Astrocyte (in vitro differentiated cells and primary cell): ENCODE data around the gene NCOR2. TPM values are rescaled to one million over a fixed set of nuclear protein-coding genes. Genes with fewer than 3 reads are reported as not detected.

Experiments
- DNase-seq: peaks from one replicate; pipeline ENCODE4 v3.0.0-alpha.2; 2010; ENCODE audit warnings: low read depth
- FAIRE-seq: peaks from 2 replicates; lab custom pipeline; 2011; peaks lifted over from hg19 to GRCh38; lab: Jason Lieb, UNC
- H2AFZ ChIP-seq: 2 replicates; pipeline ENCODE4 v1.6.0; 2012; ENCODE audit warnings: low read depth, low read length, inconsistent platforms
- H3K27ac ChIP-seq: 2 replicates; pipeline ENCODE4 v1.5.1; 2011; ENCODE audit warnings: low read depth, low read length, inconsistent platforms
- H3K27me3 ChIP-seq: 2 replicates; pipeline ENCODE4 v1.6.0; 2011; ENCODE audit warnings: low read length, inconsistent platforms; ENCODE audit not compliant: insufficient read depth
- H3K36me3 ChIP-seq: 2 replicates; pipeline ENCODE4 v1.5.1; 2011; ENCODE audit warnings: low read length, inconsistent platforms; ENCODE audit not compliant: insufficient read depth
- H3K4me1 ChIP-seq: 2 replicates; pipeline ENCODE4 v1.5.1; 2011; ENCODE audit warnings: low read length, inconsistent platforms; ENCODE audit not compliant: insufficient read depth
- H3K4me2 ChIP-seq: 2 replicates; pipeline ENCODE4 v1.6.0; 2012; ENCODE audit warnings: low read length, inconsistent platforms
- H3K4me3 ChIP-seq: 2 replicates; pipeline ENCODE4 v1.5.1; 2011; ENCODE audit warnings: low read depth, mild to moderate bottlenecking, low read length, inconsistent platforms; ENCODE audit not compliant: insufficient read depth
- H3K79me2 ChIP-seq: 2 replicates; pipeline ENCODE4 v1.6.0; 2012; ENCODE audit warnings: mild to moderate bottlenecking, low read length, inconsistent platforms; ENCODE audit not compliant: insufficient read depth
- H3K9ac ChIP-seq: 2 replicates; pipeline ENCODE4 v1.6.0; 2012; ENCODE audit warnings: mild to moderate bottlenecking, low read length, inconsistent platforms
- H3K9me3 ChIP-seq: 2 replicates; pipeline ENCODE4 v1.5.1; 2012; ENCODE audit warnings: low read depth, mild to moderate bottlenecking, low read length, inconsistent platforms; ENCODE audit not compliant: insufficient read depth
- H4K20me1 ChIP-seq: 2 replicates; pipeline ENCODE4 v1.6.0; 2012; ENCODE audit warnings: low read length, inconsistent platforms; ENCODE audit not compliant: insufficient read depth
- H3K27ac Mint-ChIP-seq: one replicate; pipeline ENCODE4 v1.8.0; 2021; ENCODE audit warnings: mild to moderate bottlenecking, mixed read lengths; ENCODE audit not compliant: unreplicated experiment
- H3K27me3 Mint-ChIP-seq: one replicate; pipeline ENCODE4 v1.8.0; 2021; ENCODE audit warnings: low read depth, mixed read lengths; ENCODE audit not compliant: unreplicated experiment
- H3K36me3 Mint-ChIP-seq: one replicate; pipeline ENCODE4 v1.8.0; 2021; ENCODE audit warnings: low read depth, mixed read lengths; ENCODE audit not compliant: unreplicated experiment
- H3K4me1 Mint-ChIP-seq: one replicate; pipeline ENCODE4 v1.8.0; 2021; ENCODE audit warnings: low read depth, mixed read lengths; ENCODE audit not compliant: unreplicated experiment
- H3K4me3 Mint-ChIP-seq: one replicate; pipeline ENCODE4 v1.8.0; 2021; ENCODE audit warnings: mild to moderate bottlenecking, moderate library complexity, mixed read lengths; ENCODE audit not compliant: unreplicated experiment
- H3K9me3 Mint-ChIP-seq: one replicate; pipeline ENCODE4 v1.8.0; 2021; ENCODE audit warnings: mild to moderate bottlenecking, mixed read lengths; ENCODE audit not compliant: unreplicated experiment
- EZH2 ChIP-seq: IDR thresholded peaks from 2 replicates; pipeline ENCODE4 v1.6.1; 2012; ENCODE audit warnings: mild to moderate bottlenecking, low read length, inconsistent platforms; ENCODE audit not compliant: insufficient read depth
- total RNA-seq: library from RNA; stranded (reverse); gene quantifications from 2 replicates; pipeline ENCODE4 v1.2.1, GENCODE V29; 2021
- TF ChIP-seq, protein P1 (sequence below): IDR thresholded peaks from 2 replicates; pipeline ENCODE4 v1.5.1; 2011; ENCODE audit warnings: low read depth, mild to moderate bottlenecking, inconsistent platforms, low read length, moderate library complexity; ENCODE audit not compliant: insufficient read depth

Gene NCOR2
- total RNA-seq, 1 donor from 2014 or later, result 425 TPM

DNA sequence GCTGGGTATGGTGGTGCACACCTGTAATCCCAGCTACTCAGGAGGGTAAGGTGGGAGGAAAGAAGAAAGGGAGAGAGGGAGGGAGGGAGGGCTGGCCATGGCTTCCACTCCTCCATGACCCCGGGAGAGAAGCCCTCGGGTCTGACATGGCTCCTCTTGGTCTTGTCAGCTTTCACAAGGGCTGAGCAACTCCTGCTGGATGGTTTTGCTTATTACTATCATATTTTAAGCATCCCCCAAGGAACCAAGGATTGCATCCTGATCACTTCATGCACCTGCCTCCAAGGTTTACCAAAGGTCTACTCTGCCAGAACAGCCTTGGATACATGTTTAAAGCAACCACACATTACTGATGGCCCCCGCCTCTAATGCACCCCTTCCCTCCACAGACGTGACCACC lies 28.0 kb upstream of the NCOR2 start:
- Mint-ChIP-seq H3K9me3 (peaks cover 16% of the 10 kb centered on the region), H3K36me3 (peaks cover 2% of the 10 kb centered on the region), H3K27me3 (peaks cover 12% of the 10 kb centered on the region), H3K4me1 (no peaks in the 10 kb centered on the region), H3K27ac (no peak overlapping the region), H3K4me3 (peak overlapping the region; percentile 68)
- FAIRE-seq (no peak), DNase-seq (no peak)
- Histone ChIP-seq H4K20me1 (no peaks in the 10 kb centered on the region), H3K36me3 (no peaks in the 10 kb centered on the region), H3K27ac (no peak overlapping the region), H3K4me1 (peaks cover 11% of the 10 kb centered on the region), H3K79me2 (no peaks in the 10 kb centered on the region), H3K27me3 (no peaks in the 10 kb centered on the region), H3K4me3 (no peak overlapping the region), H3K9me3 (peaks cover 11% of the 10 kb centered on the region), H2AFZ (no peak overlapping the region), H3K4me2 (no peak overlapping the region), H3K9ac (no peak overlapping the region)
- TF ChIP-seq, protein P1, sequence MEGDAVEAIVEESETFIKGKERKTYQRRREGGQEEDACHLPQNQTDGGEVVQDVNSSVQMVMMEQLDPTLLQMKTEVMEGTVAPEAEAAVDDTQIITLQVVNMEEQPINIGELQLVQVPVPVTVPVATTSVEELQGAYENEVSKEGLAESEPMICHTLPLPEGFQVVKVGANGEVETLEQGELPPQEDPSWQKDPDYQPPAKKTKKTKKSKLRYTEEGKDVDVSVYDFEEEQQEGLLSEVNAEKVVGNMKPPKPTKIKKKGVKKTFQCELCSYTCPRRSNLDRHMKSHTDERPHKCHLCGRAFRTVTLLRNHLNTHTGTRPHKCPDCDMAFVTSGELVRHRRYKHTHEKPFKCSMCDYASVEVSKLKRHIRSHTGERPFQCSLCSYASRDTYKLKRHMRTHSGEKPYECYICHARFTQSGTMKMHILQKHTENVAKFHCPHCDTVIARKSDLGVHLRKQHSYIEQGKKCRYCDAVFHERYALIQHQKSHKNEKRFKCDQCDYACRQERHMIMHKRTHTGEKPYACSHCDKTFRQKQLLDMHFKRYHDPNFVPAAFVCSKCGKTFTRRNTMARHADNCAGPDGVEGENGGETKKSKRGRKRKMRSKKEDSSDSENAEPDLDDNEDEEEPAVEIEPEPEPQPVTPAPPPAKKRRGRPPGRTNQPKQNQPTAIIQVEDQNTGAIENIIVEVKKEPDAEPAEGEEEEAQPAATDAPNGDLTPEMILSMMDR, result no peak

DNA sequence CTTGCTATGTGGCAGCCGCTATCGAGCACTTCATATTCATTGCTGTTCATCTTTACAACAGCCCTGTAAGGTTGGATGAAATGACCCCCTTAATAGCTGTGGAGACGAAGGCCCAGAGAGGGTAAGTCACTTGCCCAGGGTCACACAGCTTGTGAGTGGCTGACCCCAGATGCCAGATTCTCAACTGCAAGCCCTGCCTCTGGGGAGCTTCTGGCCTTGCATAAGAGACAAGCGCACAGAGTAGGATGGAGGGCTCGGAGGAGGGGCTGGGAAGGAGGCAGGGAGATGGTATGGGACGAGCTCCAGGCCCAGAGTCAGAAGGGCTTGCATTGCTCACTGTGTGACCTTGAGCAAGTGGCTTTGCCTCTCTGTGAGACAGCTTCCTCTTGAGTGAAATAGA lies 27.4 kb upstream of the NCOR2 start:
- Histone ChIP-seq H3K36me3 (no peaks in the 10 kb centered on the region), H3K4me3 (no peak overlapping the region), H3K27ac (no peak overlapping the region), H3K4me2 (no peak overlapping the region), H2AFZ (no peak overlapping the region), H3K9ac (no peak overlapping the region), H3K4me1 (peaks cover 11% of the 10 kb centered on the region), H4K20me1 (no peaks in the 10 kb centered on the region), H3K27me3 (no peaks in the 10 kb centered on the region), H3K9me3 (peaks cover 11% of the 10 kb centered on the region), H3K79me2 (no peaks in the 10 kb centered on the region)
- Mint-ChIP-seq H3K27ac (no peak overlapping the region), H3K9me3 (peaks cover 14% of the 10 kb centered on the region), H3K36me3 (peaks cover 2% of the 10 kb centered on the region), H3K4me3 (no peak overlapping the region), H3K4me1 (no peaks in the 10 kb centered on the region), H3K27me3 (peaks cover 12% of the 10 kb centered on the region)
- no peak for FAIRE-seq
- no peak for DNase-seq
- TF ChIP-seq, protein P1, result no peak
- no peak for TF ChIP-seq EZH2

DNA sequence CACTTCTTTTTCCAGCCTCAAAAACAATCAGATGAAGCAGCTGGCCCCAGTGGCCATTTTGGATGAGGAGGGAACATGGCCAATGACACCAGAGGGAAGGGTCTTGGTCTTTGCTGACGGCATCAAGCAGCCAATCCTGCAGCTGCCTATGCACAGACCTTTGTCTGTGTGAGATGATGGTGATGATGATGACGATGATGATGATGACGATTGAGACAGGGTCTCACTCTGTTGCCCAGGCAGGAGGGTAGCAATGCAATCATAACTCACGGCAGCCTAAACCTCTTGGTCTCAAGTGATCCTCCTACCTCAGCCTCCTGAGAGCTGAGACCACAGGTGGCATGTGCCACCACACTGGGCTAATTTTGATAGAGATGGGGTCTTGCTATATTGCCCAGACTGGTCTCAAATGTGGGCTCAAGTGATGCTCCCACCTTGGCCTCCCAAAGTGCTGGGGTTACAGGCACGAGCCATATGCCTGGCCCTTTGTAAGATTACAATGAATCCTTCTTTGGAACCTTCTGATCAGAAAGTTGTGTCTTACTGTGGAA lies 26.5 kb upstream of the NCOR2 start:
- H3K79me2 ChIP-seq, result no peaks in the 10 kb centered on the region
- H3K9me3 Mint-ChIP-seq, result peaks cover 16% of the 10 kb centered on the region
- no peak for DNase-seq
- H3K4me1 ChIP-seq, result peaks cover 17% of the 10 kb centered on the region
- no peak overlapping the region for H3K27ac ChIP-seq
- H3K36me3 ChIP-seq, result no peaks in the 10 kb centered on the region
- TF ChIP-seq, protein P1, result no peak
- no peak for TF ChIP-seq EZH2
- H3K36me3 Mint-ChIP-seq, result peaks cover 2% of the 10 kb centered on the region
- no peak overlapping the region for H2AFZ ChIP-seq
- H3K27ac Mint-ChIP-seq, result no peak overlapping the region
- H3K4me1 Mint-ChIP-seq, result peaks cover 1% of the 10 kb centered on the region
- no peaks in the 10 kb centered on the region for H4K20me1 ChIP-seq
- peaks cover 11% of the 10 kb centered on the region for H3K9me3 ChIP-seq
- no peak for FAIRE-seq
- no peak overlapping the region for H3K9ac ChIP-seq
- no peak overlapping the region for H3K4me3 Mint-ChIP-seq
- H3K4me3 ChIP-seq, result no peak overlapping the region
- H3K4me2 ChIP-seq, result no peak overlapping the region
- no peaks in the 10 kb centered on the region for H3K27me3 ChIP-seq
- H3K27me3 Mint-ChIP-seq, result peaks cover 12% of the 10 kb centered on the region
